GM18502 (cell line): Measurements from ENCODE around the gene C5orf22.
"Not testable (repeated sequence)": the region's sequence is repeated elsewhere in the genome, so short reads cannot be mapped to it uniquely, and the experiment has no call there.

Experiments used
- ATAC-seq: cut with Tn5 transposase; IDR thresholded peaks from one replicate; pipeline ENCODE4 v1.9.1; 2021; ENCODE audit warnings: mild to moderate bottlenecking; ENCODE audit not compliant: unreplicated experiment, poor library complexity

C5orf22 gene

GRCh38 chr5:31598640-31599611 lies 66.8 kb downstream of the C5orf22 start:
- ATAC-seq, result no peak

DNA sequence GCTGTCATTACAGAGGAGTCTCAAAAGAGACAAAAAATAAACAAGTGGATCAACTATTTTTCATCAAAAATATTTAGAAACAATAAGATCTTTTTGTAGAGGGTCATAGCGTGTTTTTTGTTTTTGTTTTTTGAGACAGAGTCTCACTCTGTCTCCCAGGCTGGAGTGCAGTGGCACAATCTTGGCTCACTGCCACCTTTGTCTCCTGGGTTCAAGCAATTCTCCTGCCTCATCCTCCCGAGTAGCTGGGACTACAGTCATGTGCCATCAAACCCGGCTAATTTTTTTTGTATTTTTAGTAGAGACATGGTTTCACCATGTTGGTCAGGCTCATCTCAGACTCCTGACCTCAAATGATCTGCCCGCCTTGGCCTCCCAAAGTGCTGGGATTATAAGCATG lies 70.2 kb downstream of the C5orf22 start:
- ATAC-seq, result not testable (repeated sequence)

DNA sequence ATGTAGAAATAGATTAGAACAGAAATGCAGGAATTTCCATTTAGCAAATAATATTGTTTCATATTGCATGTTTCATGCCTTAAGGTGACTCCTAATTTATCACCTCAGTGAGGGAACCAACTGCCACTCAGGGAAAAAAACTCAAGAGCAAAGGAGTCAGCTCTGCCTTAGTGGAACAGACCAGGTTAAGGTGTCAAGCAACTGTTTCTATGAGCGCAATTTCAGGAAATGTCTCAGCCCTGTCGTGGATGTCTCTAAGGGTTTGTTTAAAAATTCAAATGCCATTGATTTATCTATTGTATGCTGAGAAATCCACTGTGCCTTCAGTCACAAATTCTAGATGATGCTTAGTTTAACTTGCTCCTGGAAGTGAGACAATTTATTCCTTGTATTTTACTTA lies 72.1 kb downstream of the C5orf22 start:
- no peak for ATAC-seq

DNA sequence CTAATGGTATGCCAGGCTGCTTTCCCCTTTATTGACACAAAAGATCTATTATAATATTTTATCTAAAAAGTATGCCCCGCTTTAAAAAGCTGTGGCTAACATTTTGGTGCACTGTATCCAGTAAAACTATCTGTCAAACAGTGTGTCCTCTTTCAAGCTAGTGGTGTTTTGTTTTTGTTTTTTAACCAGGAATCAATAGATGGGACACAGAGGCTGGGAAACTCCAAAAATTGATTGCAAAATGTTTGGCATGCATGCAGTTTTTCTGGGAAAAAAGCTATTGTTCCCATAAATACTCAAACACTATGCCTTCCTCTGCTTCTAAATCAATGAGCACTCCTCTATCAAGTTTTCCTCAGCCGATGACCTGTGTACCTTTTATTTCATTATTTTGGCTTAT lies 72.5 kb downstream of the C5orf22 start:
- ATAC-seq, result no peak
